COLO829 (cell line): ENCODE results near the gene NCBP2L.
A peak's percentile ranks its signal among the peaks of the same experiment; 100 is the strongest.

Experiments used
- DNase-seq: peaks from one replicate; pipeline ENCODE4 v3.0.0; 2012; ENCODE audit warnings: low spot score

Gene NCBP2L

GRCh38 chrX:107777536-107777832, at the start of gene NCBP2L:
Gene NCBP2L (plus strand): TSS chrX:107777733. CDS start chrX:107794221, 16,488 bp downstream.
- DNase-seq, result no peak

- no peak for DNase-seq
These were observed 49.0 kb upstream of the NCBP2L start for GRCh38 chrX:107728371-107729099.

DNA sequence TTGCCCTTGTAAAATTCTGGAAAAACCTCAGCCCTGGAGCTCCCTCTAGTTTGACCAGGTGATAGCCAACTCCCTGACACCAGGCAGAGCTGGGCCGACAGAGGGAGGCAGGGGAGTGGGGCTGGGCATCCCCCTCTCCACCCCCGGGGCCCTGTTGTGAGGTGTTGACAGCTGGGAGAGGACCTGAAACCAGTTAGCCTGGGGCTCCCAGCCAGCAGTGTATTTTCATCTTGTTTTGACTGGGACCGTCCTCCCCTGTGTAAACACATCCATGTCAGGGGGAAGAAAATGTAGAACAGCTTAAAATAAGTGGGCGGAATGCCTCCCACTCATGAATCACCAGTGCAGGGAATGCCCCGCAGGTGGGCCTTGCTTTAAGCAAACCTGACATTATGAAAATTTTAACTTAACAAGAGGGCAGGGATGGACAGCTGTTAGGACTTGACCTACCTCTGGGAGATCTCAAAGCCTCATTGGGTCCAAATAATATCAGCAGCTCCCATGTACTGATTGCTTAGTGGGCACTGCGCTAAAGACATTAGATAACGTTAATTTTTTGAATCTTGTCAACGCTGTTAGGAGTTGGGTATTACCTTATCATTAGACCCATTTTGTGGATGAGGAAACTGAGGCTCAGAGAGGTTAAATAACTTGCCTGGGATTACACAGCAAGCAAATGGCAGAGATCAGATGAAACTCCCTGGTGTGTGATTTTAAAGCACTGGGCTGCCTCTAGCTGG, 47.8 kb upstream of the NCBP2L start:
- DNase-seq, result no peak

DNA sequence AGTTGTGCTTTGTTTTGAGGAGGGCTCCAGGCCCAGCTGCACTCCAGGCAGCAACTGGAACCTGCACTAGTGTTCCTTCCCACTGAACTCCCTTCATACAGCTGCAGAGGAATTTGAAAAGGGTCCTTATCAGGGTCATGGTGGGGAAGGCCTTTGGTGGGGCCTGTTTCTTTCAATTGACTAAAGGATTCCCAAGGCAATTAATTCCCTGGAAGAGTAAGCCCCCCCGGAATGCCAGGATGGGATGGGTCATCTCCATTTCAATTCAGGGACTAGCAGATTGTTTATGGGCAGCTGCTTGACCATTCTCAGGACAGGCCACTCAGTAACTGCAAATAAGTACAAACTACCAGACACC, 47.3 kb upstream of the NCBP2L start:
- no peak for DNase-seq

- no peak for DNase-seq
These were observed 46.4 kb upstream of the NCBP2L start for GRCh38 chrX:107730991-107731766.

GRCh38 chrX:107731831-107732502, 45.6 kb upstream of the NCBP2L start:
- DNase-seq, result peak; percentile 45

GRCh38 chrX:107733686-107734085, 43.8 kb upstream of the NCBP2L start:
- no peak for DNase-seq

GRCh38 chrX:107734646-107735045, 42.9 kb upstream of the NCBP2L start:
- no peak for DNase-seq

GRCh38 chrX:107736781-107737531, 40.6 kb upstream of the NCBP2L start:
- no peak for DNase-seq

- DNase-seq, result no peak
These were observed 39.3 kb upstream of the NCBP2L start for GRCh38 chrX:107738272-107738671.

DNA sequence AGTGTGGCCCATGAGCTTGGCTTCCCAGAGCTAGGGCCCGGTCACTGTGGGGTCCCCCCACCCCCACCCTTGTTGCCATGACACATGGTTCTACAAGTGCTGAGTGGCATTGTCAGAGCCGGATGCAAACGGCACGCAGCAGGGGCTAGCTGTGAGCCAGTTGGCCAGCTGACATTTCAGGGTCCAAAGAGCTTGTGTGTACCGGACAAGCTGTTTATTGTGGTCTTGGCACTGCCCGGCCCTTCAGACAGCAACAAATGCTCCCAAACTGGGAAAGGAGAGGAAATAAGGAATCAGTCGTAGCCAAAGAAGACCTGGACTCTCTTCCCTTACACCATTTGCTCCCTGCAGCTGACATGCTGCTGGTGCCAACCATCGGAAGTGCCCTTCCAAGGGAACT, 38.8 kb upstream of the NCBP2L start:
- DNase-seq, result no peak

DNA sequence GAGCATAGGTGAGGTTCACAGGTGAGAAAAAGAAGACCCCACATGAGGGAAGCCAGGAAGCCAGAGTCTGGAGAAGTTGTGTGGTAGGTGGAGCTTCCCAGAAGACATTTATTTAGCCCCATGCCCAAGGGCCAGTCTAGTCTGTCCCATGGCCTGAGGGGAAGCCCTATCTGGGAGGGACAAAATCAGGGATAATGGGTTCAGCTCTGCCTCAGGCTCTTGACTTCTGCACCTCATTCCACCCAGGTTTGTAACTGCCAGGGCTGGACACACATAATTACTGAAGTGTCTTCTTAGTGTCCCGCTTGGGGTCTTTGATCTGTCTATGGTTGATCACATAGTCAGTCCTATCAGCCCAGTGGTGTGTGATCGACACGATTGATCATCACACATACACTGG, 38.0 kb upstream of the NCBP2L start:
- no peak for DNase-seq

DNA sequence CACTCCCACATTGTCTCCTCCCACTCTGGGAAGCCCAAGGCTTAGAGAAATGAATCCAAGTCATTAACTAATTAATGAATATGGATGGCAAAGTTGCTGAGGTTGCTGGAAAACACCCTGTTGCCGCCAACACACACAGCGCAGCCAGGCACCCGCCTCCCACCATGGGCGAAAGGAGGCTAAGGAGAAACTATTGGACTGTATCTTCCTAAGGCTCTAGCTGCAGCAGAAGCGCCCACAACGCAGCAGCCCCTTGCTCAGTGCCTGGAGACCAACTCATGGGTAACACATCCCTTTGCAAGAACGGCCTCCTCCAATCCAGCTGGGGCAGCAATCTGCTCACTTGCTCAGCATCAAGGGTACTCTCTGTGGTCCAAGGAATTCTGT, 36.1 kb upstream of the NCBP2L start:
- no peak for DNase-seq

GRCh38 chrX:107742700-107743191, 34.8 kb upstream of the NCBP2L start:
- no peak for DNase-seq

- DNase-seq, result no peak
These were observed 33.5 kb upstream of the NCBP2L start for GRCh38 chrX:107743995-107744394.

GRCh38 chrX:107744868-107745267, 32.7 kb upstream of the NCBP2L start:
- no peak for DNase-seq

- DNase-seq, result no peak
These were observed 29.9 kb upstream of the NCBP2L start for GRCh38 chrX:107747596-107748161.

GRCh38 chrX:107748506-107748905, 29.0 kb upstream of the NCBP2L start:
- no peak for DNase-seq

DNA sequence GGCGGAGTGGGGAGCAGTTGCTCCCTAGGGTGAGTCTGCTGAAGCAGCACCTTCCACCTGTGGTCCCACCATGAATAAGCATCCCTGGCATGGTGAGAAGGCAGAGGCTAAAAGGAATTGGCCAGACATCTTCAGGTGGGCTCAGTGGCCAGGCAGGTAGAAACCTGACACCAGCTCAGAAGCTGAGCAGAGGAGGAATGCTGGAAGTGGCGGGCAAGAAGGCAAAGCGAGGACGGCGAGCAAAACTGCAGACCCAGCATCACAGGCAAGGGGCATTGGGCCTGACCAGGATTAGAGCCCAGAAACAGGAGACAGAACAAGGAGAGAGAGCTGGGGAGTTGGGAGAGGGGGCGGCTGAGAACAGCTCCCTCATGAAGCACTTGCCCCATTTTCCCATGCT, 27.3 kb upstream of the NCBP2L start:
- no peak for DNase-seq

GRCh38 chrX:107750861-107751445, 26.6 kb upstream of the NCBP2L start:
- no peak for DNase-seq

GRCh38 chrX:107752043-107752442, 25.5 kb upstream of the NCBP2L start:
- DNase-seq, result no peak
